H1 (cell line): ENCODE data around the gene EFEMP2. TPM values are rescaled to one million over a fixed set of nuclear protein-coding genes. Genes with fewer than 3 reads are reported as not detected.

Experiments
- CTCF ChIA-PET: fragments of 300-600 bp; sonication (Branson Sonifier 250); formaldehyde crosslinking; loops from one replicate; lab custom pipeline; 2021; ENCODE audit not compliant: partially characterized antibody; lab: Charles Lee
- POLR2A ChIA-PET: fragments of 300-600 bp; sonication (Branson Sonifier 250); formaldehyde crosslinking; loops from one replicate; lab custom pipeline; 2021; ENCODE audit warnings: inconsistent platforms; ENCODE audit not compliant: partially characterized antibody; lab: Charles Lee
- DNase-seq, 2 experiments: peaks; one replicate each; pipeline versions ENCODE4 v3.0.0 to v3.0.0-alpha.2; 2010 to 2022; ENCODE audit warnings: low spot score in 2 of 2, low read depth in 1 of 2, mixed read lengths in 1 of 2
- FAIRE-seq: peaks from 2 replicates; lab custom pipeline; 2011; peaks lifted over from hg19 to GRCh38; lab: Jason Lieb, UNC
- H2AFZ ChIP-seq: 2 replicates; pipeline ENCODE4 v1.8.1; 2012; ENCODE audit warnings: low read length, inconsistent platforms
- H2AK5ac ChIP-seq: 2 replicates; pipeline ENCODE4 v1.6.1; 2013; ENCODE audit warnings: low read depth, low read length
- H2BK120ac ChIP-seq: replicated peaks from 2 replicates; pipeline ENCODE3; 2013; ENCODE audit warnings: low read depth, low read length, inconsistent platforms
- H2BK12ac ChIP-seq: 2 replicates; pipeline ENCODE4 v1.6.1; 2013; ENCODE audit warnings: low read depth, low read length
- H2BK15ac ChIP-seq: 2 replicates; pipeline ENCODE4 v1.6.1; 2013; ENCODE audit warnings: low read length
- H2BK20ac ChIP-seq: 2 replicates; pipeline ENCODE4 v1.6.1; 2013; ENCODE audit warnings: low read length
- H2BK5ac ChIP-seq: 2 replicates; pipeline ENCODE4 v1.6.1; 2013; ENCODE audit warnings: low read depth, low read length
- H3K14ac ChIP-seq: 2 replicates; pipeline ENCODE4 v1.6.1; 2013; ENCODE audit warnings: inconsistent platforms; ENCODE audit not compliant: insufficient read length
- H3K18ac ChIP-seq: 2 replicates; pipeline ENCODE4 v1.6.1; 2013; ENCODE audit warnings: low read length; ENCODE audit errors: extremely low read depth
- H3K23ac ChIP-seq: 2 replicates; pipeline ENCODE4 v1.6.1; 2013; ENCODE audit warnings: inconsistent platforms; ENCODE audit not compliant: insufficient read length
- H3K23me2 ChIP-seq: 2 replicates; pipeline ENCODE4 v1.6.1; 2013; ENCODE audit warnings: low read depth, low read length
- H3K27ac ChIP-seq: 2 replicates; pipeline ENCODE4 v1.6.1; 2011; ENCODE audit warnings: low read depth, low read length, inconsistent platforms
- H3K27me3 ChIP-seq, 4 experiments: replicated peaks in 1 of 4; 1 replicate in 1 of 4; 2 replicates in 3 of 4; pipeline versions ENCODE4 v1.6.1 to v1.8.1; 2011 to 2013; ENCODE audit warnings: low read length in 3 of 4, mild to moderate bottlenecking in 3 of 4, inconsistent platforms in 2 of 4, mixed read lengths in 2 of 4, moderate library complexity in 1 of 4; ENCODE audit not compliant: control insufficient read depth in 3 of 4, insufficient read depth in 3 of 4; ENCODE audit errors: extremely low read depth in 1 of 4
- H3K36me3 ChIP-seq, 4 experiments: 2 replicates each; pipeline versions ENCODE4 v1.6.1 to v1.8.1; 2011 to 2013; ENCODE audit warnings: mild to moderate bottlenecking in 4 of 4, low read length in 3 of 4, moderate library complexity in 2 of 4, control low read depth in 1 of 4, inconsistent platforms in 1 of 4; ENCODE audit not compliant: insufficient read depth in 4 of 4, control insufficient read depth in 2 of 4
- H3K4ac ChIP-seq: replicated peaks from 2 replicates; pipeline ENCODE3; 2013; ENCODE audit warnings: low read length, low read depth, mixed read lengths, inconsistent platforms; ENCODE audit not compliant: insufficient read length
- H3K4me1 ChIP-seq, 4 experiments: replicated peaks in 1 of 4; 1 replicate in 1 of 4; 2 replicates in 3 of 4; pipeline versions ENCODE4 v1.6.1 to v1.8.1; 2011 to 2013; ENCODE audit warnings: low read length in 3 of 4, inconsistent platforms in 2 of 4, mixed read lengths in 1 of 4; ENCODE audit not compliant: insufficient read depth in 4 of 4, control insufficient read depth in 3 of 4
- H3K4me2 ChIP-seq, 2 experiments: 2 replicates each; pipeline versions ENCODE4 v1.6.1 to v1.8.1; 2011 to 2013; ENCODE audit warnings: low read depth in 2 of 2, low read length in 2 of 2, control low read depth in 1 of 2, inconsistent platforms in 1 of 2, mild to moderate bottlenecking in 1 of 2; ENCODE audit not compliant: insufficient read depth in 1 of 2
- H3K4me3 ChIP-seq, 4 experiments: fragments of 200-600, 300-600 bp in 1 of 4; sonication (generic), shearing (Covaris generic), sonication (Bioruptor Twin) in 1 of 4; 2 replicates each; pipeline versions ENCODE4 v1.5.1 to v1.8.1; 2011 to 2016; ENCODE audit warnings: low read length in 4 of 4, low read depth in 3 of 4, control low read depth in 2 of 4, inconsistent platforms in 2 of 4, mild to moderate bottlenecking in 2 of 4, mixed read lengths in 1 of 4, moderate library complexity in 1 of 4; ENCODE audit not compliant: insufficient read depth in 2 of 4; ENCODE audit errors: extremely low read depth in 1 of 4
- H3K56ac ChIP-seq: replicated peaks from 2 replicates; pipeline ENCODE3; 2013; ENCODE audit warnings: low read depth, mild to moderate bottlenecking, mixed read lengths, low read length, inconsistent platforms; ENCODE audit not compliant: insufficient read length
- H3K79me1 ChIP-seq: 2 replicates; pipeline ENCODE4 v1.6.1; 2013; ENCODE audit warnings: low read depth, low read length, control low read depth
- H3K79me2 ChIP-seq, 2 experiments: 2 replicates each; pipeline versions ENCODE4 v1.6.1 to v1.8.1; 2012 to 2013; ENCODE audit warnings: low read length in 2 of 2, mild to moderate bottlenecking in 2 of 2, inconsistent platforms in 1 of 2; ENCODE audit not compliant: insufficient read depth in 2 of 2, control insufficient read depth in 1 of 2
- H3K9ac ChIP-seq, 4 experiments: replicated peaks in 1 of 4; 1 replicate in 1 of 4; 2 replicates in 3 of 4; pipeline versions ENCODE4 v1.6.1 to v1.8.1; 2011 to 2013; ENCODE audit warnings: low read depth in 3 of 4, low read length in 3 of 4, control low read depth in 2 of 4, mild to moderate bottlenecking in 2 of 4, moderate library complexity in 2 of 4, inconsistent platforms in 1 of 4; ENCODE audit errors: extremely low read depth in 1 of 4
- H3K9me3 ChIP-seq, 2 experiments: 2 replicates each; pipeline versions ENCODE4 v1.6.1 to v1.8.1; 2012 to 2013; ENCODE audit warnings: mild to moderate bottlenecking in 2 of 2, moderate library complexity in 2 of 2, control low read depth in 1 of 2, inconsistent platforms in 1 of 2, low read depth in 1 of 2, low read length in 1 of 2, mixed read lengths in 1 of 2; ENCODE audit not compliant: insufficient read depth in 2 of 2
- H4K20me1 ChIP-seq, 2 experiments: replicated peaks in 1 of 2; 2 replicates each; pipeline versions ENCODE3 to v1.8.1; 2011 to 2013; ENCODE audit warnings: inconsistent platforms in 2 of 2, low read length in 2 of 2, mild to moderate bottlenecking in 1 of 2; ENCODE audit not compliant: insufficient read depth in 2 of 2, control insufficient read depth in 1 of 2
- H4K5ac ChIP-seq: 2 replicates; pipeline ENCODE4 v1.6.1; 2013; ENCODE audit warnings: low read length, low read depth, mixed read lengths, inconsistent platforms; ENCODE audit not compliant: insufficient read length
- H4K8ac ChIP-seq: 2 replicates; pipeline ENCODE4 v1.8.0; 2013; ENCODE audit warnings: mild to moderate bottlenecking, moderate library complexity, low read length, inconsistent platforms; ENCODE audit not compliant: insufficient read depth; ENCODE audit errors: extremely low read depth
- H4K91ac ChIP-seq: replicated peaks from 2 replicates; pipeline ENCODE3; 2013; ENCODE audit warnings: low read length, mixed read lengths, inconsistent platforms; ENCODE audit not compliant: insufficient read length
- CHD1 ChIP-seq: IDR thresholded peaks from 2 replicates; pipeline ENCODE4 v1.6.1; 2012; ENCODE audit warnings: low read depth, low read length, improper control_type of control experiment
- E2F6 ChIP-seq: IDR thresholded peaks from 2 replicates; pipeline ENCODE4 v1.6.1; 2012; ENCODE audit warnings: inconsistent platforms
- GABPA ChIP-seq: IDR thresholded peaks from 2 replicates; pipeline ENCODE4 v1.6.1; 2011; ENCODE audit warnings: mild to moderate bottlenecking, low read length, moderate library complexity, borderline replicate concordance; ENCODE audit not compliant: insufficient read depth
- JUN ChIP-seq: IDR thresholded peaks from 2 replicates; pipeline ENCODE4 v1.6.1; 2011; ENCODE audit warnings: low read depth, mild to moderate bottlenecking, improper control_type of control experiment, low read length
- KDM5A ChIP-seq: fragments of 200-600 bp; IDR thresholded peaks from 2 replicates; pipeline ENCODE4 v1.7.1; 2012; ENCODE audit warnings: mild to moderate bottlenecking, low read length, inconsistent platforms, mixed read lengths
- RAD21 ChIP-seq, 2 experiments: IDR thresholded peaks in 1 of 2; conservative IDR thresholded peaks in 1 of 2; 2 replicates each; pipeline ENCODE4 v1.6.1; 2011; ENCODE audit warnings: low read depth in 2 of 2, low read length in 2 of 2, improper control_type of control experiment in 1 of 2, inconsistent platforms in 1 of 2, mild to moderate bottlenecking in 1 of 2, moderate library complexity in 1 of 2
- SIN3A ChIP-seq, 2 experiments: IDR thresholded peaks in 1 of 2; conservative IDR thresholded peaks in 1 of 2; 2 replicates each; pipeline ENCODE4 v1.6.1; 2011 to 2012; ENCODE audit warnings: low read length in 2 of 2, improper control_type of control experiment in 1 of 2, low read depth in 1 of 2, mild to moderate bottlenecking in 1 of 2
- SRF ChIP-seq: IDR thresholded peaks from 2 replicates; pipeline ENCODE4 v1.6.1; 2011; ENCODE audit warnings: mild to moderate bottlenecking, low read depth, low read length, moderate library complexity
- SUZ12 ChIP-seq: fragments of 200-600 bp; sonication (generic); IDR thresholded peaks from 2 replicates; pipeline ENCODE4 v1.6.1; 2012; ENCODE audit warnings: mild to moderate bottlenecking, inconsistent platforms, low read length, moderate library complexity, mixed read lengths
- ZNF274 ChIP-seq: IDR thresholded peaks from 2 replicates; pipeline ENCODE4 v1.7.0; 2012; ENCODE audit warnings: low read length, borderline replicate concordance; ENCODE audit errors: extremely low read depth
- WGBS, 2 experiments: shearing (Covaris generic) in 1 of 2; methylation state at CpG; one replicate each; pipeline versions ENCODE4 v1.1.6 to v1.1.7; 2013 to 2015; ENCODE audit warnings: low lambda C conversion rate in 2 of 2, mixed read lengths in 2 of 2, inconsistent platforms in 1 of 2, low coverage in 1 of 2, missing lambda C conversion rate in 1 of 2; ENCODE audit not compliant: insufficient replicate concordance in 2 of 2, insufficient coverage in 1 of 2, insufficient read length in 1 of 2; ENCODE audit errors: extremely low coverage in 1 of 2, missing lambda C conversion rate in 1 of 2; 5-methylcytosine and 5-hydroxymethylcytosine counted together
- polyA plus RNA-seq, 7 experiments: library from polyadenylated mRNA; depleted of rRNA in 3 of 7; stranded (reverse) in 5 of 7; unstranded in 2 of 7; fragments of >200 nt in 5 of 7; fragments of 200-250 nt in 2 of 7; gene quantifications; 1 replicate in 5 of 7; 2 replicates in 1 of 7; 4 replicates in 1 of 7; pipeline versions ENCODE4 v1.2.1 to v1.2.3, GENCODE V29; 2011 to 2013; ENCODE audit warnings: missing spikeins in 2 of 7, mixed read lengths in 2 of 7
- total RNA-seq: library from RNA; stranded (reverse); fragmentation: NEBNext Ultra II Directional; extraction: Animal tissue kit (Norgen Biotek cat#: 25700); gene quantifications from 2 replicates; pipeline ENCODE4 v1.2.1, GENCODE V29; 2021

EFEMP2 gene
- total and polyA plus RNA-seq, 2 of the 8 experiments (the other 6 are each of a cell fraction or from before 2014, with no cell fraction given): 8.8 to 17.2 TPM

- Histone ChIP-seq H3K4ac (no peak overlapping the region), H3K14ac (no peak overlapping the region), H4K5ac (no peak overlapping the region), H2BK5ac (no peak overlapping the region), H3K9ac (no peak overlapping the region), H3K9me3 (no peaks in the 10 kb centered on the region), H3K79me1 (no peaks in the 10 kb centered on the region), H4K20me1 (no peaks in the 10 kb centered on the region), H2AFZ (no peak overlapping the region), H2BK15ac (no peak overlapping the region), H3K4me1 (peaks cover 0 to 6% (median 4%) of the 10 kb centered on the region in 4 experiments; a peak in 5 of 7 replicates), H3K79me2 (no peaks in the 10 kb centered on the region), H3K18ac (no peak overlapping the region), H3K4me2 (no peak overlapping the region), H2BK120ac (no peak overlapping the region), H2BK20ac (no peak overlapping the region), H3K36me3 (no peaks in the 10 kb centered on the region), H4K8ac (no peak overlapping the region), H3K23ac (no peak overlapping the region), H3K56ac (no peak overlapping the region), H2AK5ac (no peak overlapping the region), H3K27ac (no peak overlapping the region), H3K27me3 (peaks cover 0 to 13% (median 5%) of the 10 kb centered on the region in 4 experiments; a peak in 5 of 7 replicates), H4K91ac (no peak overlapping the region), H3K4me3 (no peak overlapping the region), H3K23me2 (no peaks in the 10 kb centered on the region), H2BK12ac (no peak overlapping the region)
- no peak for DNase-seq
- ChIA-PET CTCF (interaction anchor here (1.1 to 11.7 kb wide), 3 partner anchors 10 to 27 kb away, joined by 3 to 212 read pairs (median 3); partner anchors contain the start of genes CCDC85B and FIBP), POLR2A (interaction anchor here (2.5 kb wide), 1 partner anchor 10 kb away, joined by 9 read pairs; no protein-coding TSS in a partner anchor)
- no peak for FAIRE-seq
- 84% methylated on average over 6 of the region's 6 CpGs; no CpG with 5 or more reads in 1 of the 2 experiments for WGBS, 2 experiments
- no peak for TF ChIP-seq SRF
- no peak for TF ChIP-seq E2F6
- no peak for TF ChIP-seq ZNF274
- no peak for TF ChIP-seq GABPA
- no peak for TF ChIP-seq SIN3A (conservative IDR thresholded peaks at IDR 0.05 in 1 of 2, IDR thresholded peaks at IDR 0.05 in 1 of 2; ENCODE audit: low read depth in 1 of 2, low read length in 2 of 2)
- TF ChIP-seq JUN: no peak
- no peak for TF ChIP-seq CHD1
- TF ChIP-seq KDM5A: no peak
- TF ChIP-seq SUZ12: no peak
- TF ChIP-seq RAD21 (IDR thresholded peaks at IDR 0.05 in 1 of 2, conservative IDR thresholded peaks at IDR 0.05 in 1 of 2; ENCODE audit: low read depth in 2 of 2, low read length in 2 of 2): no peak
These were observed 35.3 kb upstream of the EFEMP2 start for GRCh38 chr11:65907878-65908277.
